Smooth muscle cell of the brain vasculature (primary cell): ENCODE results near the gene SFSWAP.

Source experiments
- DNase-seq: peaks from one replicate; pipeline ENCODE4 v3.0.0-alpha.2; 2012; ENCODE audit warnings: low read depth, low spot score

SFSWAP gene

DNA sequence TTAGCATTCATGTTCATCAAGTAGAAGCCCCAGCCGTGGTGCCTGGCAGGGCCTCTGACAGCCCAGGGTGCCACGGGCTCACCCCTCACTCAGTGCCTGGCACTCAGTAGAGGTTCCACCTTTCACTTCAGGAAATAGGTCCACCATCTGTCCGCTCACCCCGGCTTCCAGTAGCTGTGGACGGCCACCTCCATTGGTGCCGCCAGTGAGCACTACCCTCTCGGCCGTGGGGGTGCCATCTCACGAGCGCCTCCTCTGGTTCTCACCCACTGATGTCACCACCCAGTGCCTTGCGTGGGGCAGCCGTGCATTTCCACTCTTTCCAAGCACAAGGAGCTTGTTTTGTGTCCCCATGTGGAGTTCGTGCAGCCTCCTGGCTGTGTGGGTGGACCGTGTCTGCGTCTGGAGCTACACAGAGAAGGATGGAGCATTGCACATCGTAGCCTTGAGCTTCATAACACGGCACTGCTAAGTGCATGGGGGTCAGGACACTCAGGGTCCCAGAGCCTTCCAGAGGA, 76.3 kb downstream of the SFSWAP start:
- no peak for DNase-seq

DNA sequence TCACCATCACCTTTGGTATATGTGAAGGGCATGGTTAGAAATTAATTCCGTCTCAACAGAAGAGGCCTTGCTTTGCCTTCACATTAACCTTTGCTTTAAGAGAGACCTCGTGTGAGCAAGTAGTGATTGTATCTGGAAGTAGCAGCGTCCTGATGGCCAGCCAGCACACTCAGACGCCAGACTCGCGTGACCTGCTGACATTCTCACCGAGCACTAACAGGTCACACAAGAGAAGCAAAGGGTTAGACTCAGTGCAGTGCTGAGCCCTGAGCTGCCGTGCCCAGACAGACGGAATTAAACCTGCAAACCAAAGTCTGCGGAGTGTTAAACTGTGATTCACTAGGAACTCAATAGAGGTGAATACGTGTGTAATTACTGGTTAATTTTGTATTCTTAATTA, 77.2 kb downstream of the SFSWAP start:
- no peak for DNase-seq

- no peak for DNase-seq
Observed at GRCh38 chr12:131789638-131790037, 78.7 kb downstream of the SFSWAP start.

DNA sequence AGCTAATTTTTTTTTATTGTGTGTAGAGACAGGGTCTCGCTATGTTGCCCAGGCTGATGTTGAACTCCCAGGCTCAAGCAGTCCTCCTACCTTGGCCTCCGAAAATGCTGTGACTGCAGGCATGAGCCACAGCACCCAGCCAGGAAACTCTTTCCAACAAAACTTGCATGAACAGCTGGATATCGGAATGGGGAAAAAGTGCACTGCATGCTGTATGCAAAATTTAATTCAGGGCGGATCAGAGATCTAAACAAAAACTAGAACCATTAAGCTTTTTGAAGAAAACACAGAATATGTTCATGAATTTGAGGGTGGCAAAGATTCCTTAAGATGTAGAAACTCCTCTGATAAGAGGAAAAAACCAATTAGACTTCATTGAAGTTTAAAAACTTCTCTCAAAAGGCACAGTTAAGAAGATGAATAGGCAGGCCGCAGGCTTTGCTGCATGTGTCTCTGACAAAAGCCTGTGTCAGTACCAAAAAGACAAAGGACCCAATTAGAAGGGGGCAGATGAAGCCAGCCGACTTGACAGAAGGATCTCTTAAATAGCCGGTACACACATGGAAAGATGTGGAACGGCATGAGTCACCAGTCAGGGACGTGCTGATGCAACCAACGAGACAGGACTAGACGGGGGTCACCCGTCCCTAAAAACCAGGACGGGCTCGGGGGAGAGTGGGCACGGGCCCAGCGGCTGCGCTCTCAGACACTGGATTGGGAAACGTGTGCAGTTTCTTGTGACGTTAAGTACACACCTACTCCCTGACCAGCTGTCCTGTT, 82.5 kb downstream of the SFSWAP start:
- DNase-seq, result no peak

- no peak for DNase-seq
Observed at GRCh38 chr12:131794061-131794460, 83.2 kb downstream of the SFSWAP start.

DNA sequence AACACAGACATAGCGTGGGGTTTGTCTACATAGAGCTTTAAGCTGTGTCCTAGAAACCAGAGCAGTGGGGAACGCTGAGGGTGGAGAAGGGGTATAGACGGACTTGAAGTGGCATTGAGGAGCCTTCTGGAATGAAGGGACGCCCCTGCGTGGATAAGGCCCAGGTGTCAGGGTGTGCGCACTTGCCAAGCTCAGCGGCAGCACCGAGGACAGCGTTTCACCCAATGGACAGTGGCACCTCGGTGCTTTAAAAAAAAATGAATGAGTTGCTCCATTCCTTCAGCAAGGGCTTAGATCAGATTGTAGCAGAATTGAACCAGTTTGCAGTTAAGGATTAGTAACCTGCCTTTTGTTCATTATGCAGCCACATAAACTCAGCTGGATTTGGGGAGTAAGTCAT, 83.7 kb downstream of the SFSWAP start:
- DNase-seq, result no peak

GRCh38 chr12:131795064-131795463, 84.2 kb downstream of the SFSWAP start:
- DNase-seq, result no peak

- DNase-seq, result no peak
Observed at GRCh38 chr12:131795690-131796410, 85.0 kb downstream of the SFSWAP start.

DNA sequence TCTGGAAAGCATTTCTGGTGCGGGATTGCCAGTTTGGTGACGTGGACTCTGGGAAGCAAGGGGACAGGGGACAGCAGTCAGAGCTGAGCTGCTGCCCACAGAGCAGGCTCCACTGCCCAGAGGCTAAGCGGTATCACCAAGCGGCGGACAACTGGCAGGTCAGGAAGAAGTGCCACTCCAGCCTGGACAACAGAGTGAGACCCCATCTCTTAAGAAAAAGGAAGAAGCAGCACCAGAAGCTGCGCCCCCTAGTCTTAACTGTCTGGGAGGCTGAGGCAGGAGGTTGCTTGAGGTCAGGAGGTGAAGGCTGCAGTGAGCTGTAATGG, 85.5 kb downstream of the SFSWAP start:
- no peak for DNase-seq

DNA sequence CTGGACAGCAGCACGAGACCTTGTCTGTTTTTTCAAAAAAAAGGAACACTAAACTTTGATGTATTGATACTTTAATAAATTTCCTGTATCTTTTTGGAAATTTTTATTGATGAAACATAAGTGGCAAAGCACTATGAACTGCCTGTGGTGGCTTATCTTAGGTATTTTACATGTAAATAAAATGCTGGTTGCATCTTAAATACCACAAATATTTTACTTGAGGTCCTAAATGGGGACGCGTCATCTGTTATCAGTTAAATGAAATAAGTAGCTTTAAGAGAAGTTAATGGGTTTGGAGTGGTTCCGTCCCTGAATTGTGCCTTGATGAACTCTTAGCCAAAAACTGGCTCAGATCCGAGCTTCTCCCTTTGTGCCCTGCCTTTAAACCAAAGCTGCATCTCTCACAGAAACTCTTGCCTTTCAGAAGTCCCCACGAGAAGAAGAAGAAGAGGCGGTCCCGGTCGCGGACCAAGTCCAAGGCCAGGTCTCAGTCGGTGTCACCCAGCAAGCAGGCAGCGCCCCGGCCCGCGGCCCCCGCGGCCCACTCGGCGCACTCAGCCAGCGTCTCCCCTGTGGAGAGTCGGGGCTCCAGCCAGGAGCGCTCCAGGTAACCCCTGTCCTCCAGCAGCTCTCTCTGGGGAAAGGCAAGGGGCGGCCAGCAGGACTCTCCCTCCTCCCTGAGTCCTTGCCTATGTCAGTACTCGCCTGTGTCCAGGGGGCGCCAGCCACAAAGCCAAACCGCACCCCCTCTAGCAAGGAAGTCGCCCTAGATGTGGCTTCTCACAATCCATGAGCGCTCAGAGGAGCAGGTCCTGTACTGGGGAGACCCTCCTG, 86.1 kb downstream of the SFSWAP start:
- DNase-seq, result no peak

DNA sequence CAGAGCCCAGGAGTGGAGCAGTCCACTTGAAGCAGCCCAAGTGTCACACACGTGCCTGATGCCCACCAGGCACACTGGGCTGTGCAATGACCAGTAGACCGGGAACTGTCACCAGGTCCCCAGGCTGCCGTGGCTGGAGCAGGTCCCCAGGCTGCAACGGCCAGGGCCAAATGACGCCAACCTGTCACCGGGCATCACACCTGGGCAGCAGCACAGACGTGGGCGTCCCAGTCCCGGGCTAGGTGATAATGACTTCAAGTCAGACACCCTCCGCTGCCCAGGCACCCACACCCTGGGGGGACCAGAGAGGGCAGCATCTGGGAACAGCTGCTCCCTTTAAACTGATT, 86.7 kb downstream of the SFSWAP start:
- DNase-seq, result no peak

GRCh38 chr12:131799195-131799594, 88.3 kb downstream of the SFSWAP start:
- DNase-seq, result no peak

DNA sequence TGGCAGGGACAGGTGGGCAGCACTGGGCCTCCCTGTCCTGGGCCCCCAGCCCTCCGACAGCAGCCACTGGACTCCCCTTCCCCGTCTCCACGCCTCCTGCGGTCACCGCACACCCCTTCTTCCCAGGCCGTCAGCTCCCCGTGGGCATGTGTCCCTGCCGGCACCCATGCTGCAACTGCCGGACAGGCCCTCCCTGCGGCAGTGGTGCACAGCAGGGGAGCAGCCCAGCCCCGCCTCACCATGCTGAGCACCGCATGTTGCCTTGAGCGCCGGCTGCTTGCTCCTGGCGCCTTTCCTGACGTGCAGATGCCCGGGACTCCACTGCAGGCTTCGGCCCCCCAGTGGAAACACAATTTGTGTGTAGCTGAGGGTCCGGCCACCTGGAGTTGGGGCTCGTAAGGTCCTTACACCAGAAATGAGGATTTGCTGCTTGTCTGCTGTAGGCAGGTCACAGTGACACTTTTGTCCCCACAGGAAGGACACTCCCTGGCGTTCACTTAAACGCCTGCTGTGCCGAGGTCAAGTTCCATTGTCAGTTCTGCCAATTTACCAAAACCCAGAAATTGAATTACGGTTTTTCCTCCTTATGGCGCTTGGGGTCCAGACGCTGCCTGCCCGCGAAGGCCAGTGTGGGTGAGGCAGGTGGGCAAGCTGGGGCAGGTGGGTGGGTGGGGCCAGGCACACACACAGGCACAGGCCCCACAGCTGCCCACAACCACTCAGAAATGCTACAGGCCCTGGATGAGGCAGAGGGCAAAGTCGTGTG, 89.1 kb downstream of the SFSWAP start:
- no peak for DNase-seq

DNA sequence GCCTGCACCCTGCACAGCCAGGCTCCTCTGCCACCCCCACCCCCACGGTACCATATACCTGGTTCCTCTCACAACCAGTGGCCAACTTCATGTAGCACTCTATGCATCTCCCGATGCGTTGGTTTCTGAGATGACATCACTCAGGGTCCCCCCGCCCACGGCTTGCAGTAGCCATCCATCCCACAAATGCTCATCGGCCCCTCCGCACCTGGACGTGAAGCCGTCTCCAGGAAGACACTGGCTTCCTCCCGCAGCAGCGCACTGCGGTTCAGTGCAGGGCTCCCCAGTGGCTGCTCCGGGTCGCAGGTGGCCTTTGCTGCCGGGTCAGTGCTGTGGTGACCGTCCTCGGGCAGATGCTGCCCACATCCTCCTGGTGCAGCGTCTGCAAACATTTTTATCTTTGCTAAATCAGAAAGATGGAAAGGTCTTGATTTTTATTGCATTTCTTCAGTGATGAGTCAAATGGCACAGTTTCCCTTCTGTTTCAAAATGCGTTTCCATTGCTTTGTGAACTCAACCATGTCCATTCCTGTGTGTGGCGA, 89.8 kb downstream of the SFSWAP start:
- DNase-seq, result no peak

- DNase-seq, result no peak
Observed at GRCh38 chr12:131801254-131801866, 90.5 kb downstream of the SFSWAP start.

GRCh38 chr12:131803961-131804521, 93.2 kb downstream of the SFSWAP start:
- no peak for DNase-seq

DNA sequence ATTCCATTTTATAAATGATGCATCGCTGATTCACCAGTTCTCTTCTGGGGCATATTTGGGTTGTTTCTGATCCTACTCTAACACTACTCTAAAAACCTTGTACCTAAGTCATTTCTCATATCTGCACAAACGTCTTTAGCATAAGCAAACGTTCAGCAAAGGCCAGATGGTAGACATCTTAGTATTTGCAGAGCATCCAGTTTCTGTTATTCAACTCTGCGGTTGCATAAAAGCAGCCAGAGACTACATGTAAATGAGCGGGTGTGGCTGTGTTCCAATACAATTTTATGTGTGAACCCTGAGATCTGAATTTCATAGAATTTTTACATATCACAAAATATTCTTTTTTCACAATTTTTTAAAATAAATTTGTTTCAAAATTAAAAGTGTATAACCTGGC, 94.5 kb downstream of the SFSWAP start:
- DNase-seq, result no peak

DNA sequence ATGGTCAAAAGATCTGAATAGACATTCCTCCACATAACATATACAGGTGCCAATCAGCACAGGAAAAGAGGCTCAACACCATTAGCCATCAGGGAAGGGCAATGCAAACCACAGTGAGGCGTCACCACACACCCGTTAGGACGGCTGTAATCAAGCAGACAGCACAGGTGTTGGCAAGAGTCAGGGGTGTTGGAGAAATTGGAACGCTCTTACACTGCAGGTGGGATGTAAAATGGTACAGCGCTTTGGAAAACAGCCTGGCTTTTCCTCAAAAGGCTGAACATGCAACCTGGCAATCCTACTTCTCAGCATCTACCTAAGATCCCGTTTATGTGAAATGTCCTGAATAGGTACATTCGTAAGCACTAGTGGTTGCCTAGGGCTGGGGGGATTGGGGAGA, 95.8 kb downstream of the SFSWAP start:
- DNase-seq, result no peak

DNA sequence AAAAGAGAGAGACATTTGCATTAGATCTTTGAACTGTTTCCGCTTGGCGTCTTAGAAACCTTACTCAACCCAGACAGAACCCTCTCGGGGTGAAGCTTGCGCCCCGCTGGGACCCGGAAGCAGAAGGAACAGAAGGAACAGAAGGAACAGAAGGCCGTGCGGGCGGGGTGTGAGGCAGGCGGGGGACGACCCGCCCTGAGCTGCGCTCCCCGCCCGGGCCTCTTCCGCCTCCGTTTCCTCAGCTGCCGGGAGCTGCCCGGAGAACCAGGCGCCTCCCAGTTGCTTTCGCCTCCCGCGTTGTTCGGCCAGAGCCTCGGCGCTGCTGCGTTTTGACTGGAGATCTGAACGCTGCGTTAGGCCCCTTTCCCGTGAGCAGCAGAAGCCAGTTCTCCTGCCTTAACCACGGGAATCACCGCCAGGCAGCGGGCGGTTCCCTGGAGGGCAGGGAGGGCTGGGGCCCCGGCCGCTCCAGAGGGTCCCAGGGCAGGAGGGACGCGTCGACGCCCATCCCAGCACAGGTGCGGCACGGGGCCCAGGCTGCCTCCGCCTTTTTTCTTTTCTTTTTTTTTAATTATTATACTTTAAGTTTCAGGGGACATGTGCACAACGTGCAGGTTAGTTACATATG, 98.0 kb downstream of the SFSWAP start:
- DNase-seq, result no peak
